IMR-90 (cell line): ENCODE measurements around the gene LYZL6.

Experiments used
- CTCF ChIP-seq: conservative IDR thresholded peaks from 2 replicates; pipeline ENCODE4 v1.5.1; 2012; ENCODE audit warnings: mild to moderate bottlenecking, low read depth, low read length, improper control_type of control experiment
- FOS ChIP-seq: fragments of 150-350 bp; IDR thresholded peaks from 2 replicates; pipeline ENCODE4 v1.6.1; 2016; ENCODE audit warnings: low read depth, low read length
- NFE2L2 ChIP-seq: fragments of 150-350 bp; IDR thresholded peaks from 2 replicates; pipeline ENCODE4 v1.6.1; 2016; ENCODE audit warnings: low read depth, mild to moderate bottlenecking, low read length
- POLR2A ChIP-seq: IDR thresholded peaks from 2 replicates; pipeline ENCODE4 v1.6.1; 2012; ENCODE audit warnings: mild to moderate bottlenecking, low read depth, low read length

GRCh38 chr17:35936063-35936462 lies 7.5 kb downstream of the LYZL6 start:
- TF ChIP-seq FOS, result no peak
- no peak for TF ChIP-seq CTCF
- TF ChIP-seq POLR2A, result no peak
- no peak for TF ChIP-seq NFE2L2
